ENCODE data around the gene FBXO5. TPM values are rescaled to one million over a fixed set of nuclear protein-coding genes. Genes with fewer than 3 reads are reported as not detected.

The FBXO5 gene, protein sequence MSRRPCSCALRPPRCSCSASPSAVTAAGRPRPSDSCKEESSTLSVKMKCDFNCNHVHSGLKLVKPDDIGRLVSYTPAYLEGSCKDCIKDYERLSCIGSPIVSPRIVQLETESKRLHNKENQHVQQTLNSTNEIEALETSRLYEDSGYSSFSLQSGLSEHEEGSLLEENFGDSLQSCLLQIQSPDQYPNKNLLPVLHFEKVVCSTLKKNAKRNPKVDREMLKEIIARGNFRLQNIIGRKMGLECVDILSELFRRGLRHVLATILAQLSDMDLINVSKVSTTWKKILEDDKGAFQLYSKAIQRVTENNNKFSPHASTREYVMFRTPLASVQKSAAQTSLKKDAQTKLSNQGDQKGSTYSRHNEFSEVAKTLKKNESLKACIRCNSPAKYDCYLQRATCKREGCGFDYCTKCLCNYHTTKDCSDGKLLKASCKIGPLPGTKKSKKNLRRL
- total RNA-seq (2021) (62.4 and 67.9 TPM in 2 replicates), Bru-seq, nascent RNA (percentile 99 among the genes with signal in this experiment), BruChase-seq, experiment 1, labeled RNA remaining after a 2-hour chase (percentile 93 among the genes with signal in this experiment), BruChase-seq, experiment 2, labeled RNA remaining after a 6-hour chase (percentile 72 among the genes with signal in this experiment)
- long read RNA-seq, transcript FBXO5-201 (5 exons, 2,037 nt): major isoform, 126 of 172 reads
- long read RNA-seq, transcript FBXO5-202 (5 exons, 2,221 nt): minor isoform, 39 of 172 reads
- long read RNA-seq, partial matches to known transcripts: 4 of 172 reads
- long read RNA-seq, other reads (novel, unspliced or antisense): 3 of 172 reads

DNA sequence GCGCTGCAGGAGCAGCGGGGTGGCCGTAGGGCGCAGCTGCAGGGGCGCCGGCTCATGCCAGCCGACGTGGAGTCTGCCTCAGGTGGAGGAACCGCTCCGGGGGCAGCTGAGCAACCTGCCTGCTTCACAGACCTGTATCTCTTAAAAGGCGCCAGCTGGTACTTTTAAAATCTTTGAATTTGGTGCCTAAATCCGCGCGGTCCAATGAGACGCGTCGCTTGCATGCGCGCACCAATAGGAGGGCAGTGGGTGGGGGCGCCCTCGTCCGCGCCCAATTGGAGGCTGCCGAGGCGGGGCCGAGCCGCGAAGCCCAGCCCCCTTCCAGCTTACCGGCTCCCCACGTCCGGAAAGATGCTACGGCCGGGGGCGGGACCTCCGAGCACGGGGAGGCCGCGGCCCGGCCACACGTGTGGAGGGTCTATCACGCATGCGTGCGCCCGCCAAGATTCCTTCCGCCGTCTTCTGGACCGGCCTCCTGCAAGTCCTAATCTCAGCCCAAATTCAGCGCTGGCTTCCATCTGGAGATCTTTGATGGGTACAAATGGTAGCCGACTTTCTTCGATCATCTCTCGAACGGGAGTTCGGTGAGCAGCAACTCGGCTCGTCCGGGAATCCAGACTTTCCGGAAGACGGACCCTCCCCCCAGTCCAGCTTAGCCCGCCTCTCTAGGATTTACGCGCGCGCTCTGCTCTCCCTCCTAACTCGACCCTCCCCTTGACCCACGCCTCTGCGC is at the start of gene FBXO5:
Gene FBXO5 (minus strand): TSS at position 138 of the 733 bp plus-strand sequence. CDS start 82 bp downstream, at position 56.
- no peaks in the 10 kb centered on the region for H3K9me3 ChIP-seq (ENCODE audit: low read depth, low read length, poor library complexity, severe bottlenecking)
- ChIA-PET CTCF (no interaction called here), POLR2A (ENCODE audit: low non-redundant PET) (no interaction called here)
- BruUV-seq (replicated peaks): no TSS peak
- intact Hi-C loops (cut with micrococcal nuclease; ENCODE audit: unreplicated experiment): no loop called here
- peaks cover 23% of the 10 kb centered on the region for H3K4me1 ChIP-seq (ENCODE audit: insufficient read depth, low read length, poor library complexity, severe bottlenecking)
- peak within 1 kb of the TSS; percentile 95 for H3K4me3 ChIP-seq (ENCODE audit: low read depth, low read length, poor library complexity, severe bottlenecking)
- H3K36me3 ChIP-seq (ENCODE audit: insufficient read depth, low read length, poor library complexity, severe bottlenecking): peaks cover 44% of the 10 kb centered on the region
- H3K27me3 ChIP-seq (replicated peaks; ENCODE audit: insufficient read depth, low read depth, low read length, poor library complexity): no peaks in the 10 kb centered on the region
- peak; percentile 99 for DNase-seq (ENCODE audit: low spot score)
- peak within 1 kb of the TSS; percentile 94 for H3K27ac ChIP-seq (ENCODE audit: low read depth, low read length, poor library complexity, severe bottlenecking)
- no peak for TF ChIP-seq EZH2 (IDR thresholded peaks at IDR 0.05; ENCODE audit: borderline replicate concordance, low read depth, low read length, poor library complexity, severe bottlenecking)
- TF ChIP-seq, protein P1, sequence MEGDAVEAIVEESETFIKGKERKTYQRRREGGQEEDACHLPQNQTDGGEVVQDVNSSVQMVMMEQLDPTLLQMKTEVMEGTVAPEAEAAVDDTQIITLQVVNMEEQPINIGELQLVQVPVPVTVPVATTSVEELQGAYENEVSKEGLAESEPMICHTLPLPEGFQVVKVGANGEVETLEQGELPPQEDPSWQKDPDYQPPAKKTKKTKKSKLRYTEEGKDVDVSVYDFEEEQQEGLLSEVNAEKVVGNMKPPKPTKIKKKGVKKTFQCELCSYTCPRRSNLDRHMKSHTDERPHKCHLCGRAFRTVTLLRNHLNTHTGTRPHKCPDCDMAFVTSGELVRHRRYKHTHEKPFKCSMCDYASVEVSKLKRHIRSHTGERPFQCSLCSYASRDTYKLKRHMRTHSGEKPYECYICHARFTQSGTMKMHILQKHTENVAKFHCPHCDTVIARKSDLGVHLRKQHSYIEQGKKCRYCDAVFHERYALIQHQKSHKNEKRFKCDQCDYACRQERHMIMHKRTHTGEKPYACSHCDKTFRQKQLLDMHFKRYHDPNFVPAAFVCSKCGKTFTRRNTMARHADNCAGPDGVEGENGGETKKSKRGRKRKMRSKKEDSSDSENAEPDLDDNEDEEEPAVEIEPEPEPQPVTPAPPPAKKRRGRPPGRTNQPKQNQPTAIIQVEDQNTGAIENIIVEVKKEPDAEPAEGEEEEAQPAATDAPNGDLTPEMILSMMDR (conservative IDR thresholded peaks at IDR 0.05; ENCODE audit: low read depth, low read length): no peak

DNA sequence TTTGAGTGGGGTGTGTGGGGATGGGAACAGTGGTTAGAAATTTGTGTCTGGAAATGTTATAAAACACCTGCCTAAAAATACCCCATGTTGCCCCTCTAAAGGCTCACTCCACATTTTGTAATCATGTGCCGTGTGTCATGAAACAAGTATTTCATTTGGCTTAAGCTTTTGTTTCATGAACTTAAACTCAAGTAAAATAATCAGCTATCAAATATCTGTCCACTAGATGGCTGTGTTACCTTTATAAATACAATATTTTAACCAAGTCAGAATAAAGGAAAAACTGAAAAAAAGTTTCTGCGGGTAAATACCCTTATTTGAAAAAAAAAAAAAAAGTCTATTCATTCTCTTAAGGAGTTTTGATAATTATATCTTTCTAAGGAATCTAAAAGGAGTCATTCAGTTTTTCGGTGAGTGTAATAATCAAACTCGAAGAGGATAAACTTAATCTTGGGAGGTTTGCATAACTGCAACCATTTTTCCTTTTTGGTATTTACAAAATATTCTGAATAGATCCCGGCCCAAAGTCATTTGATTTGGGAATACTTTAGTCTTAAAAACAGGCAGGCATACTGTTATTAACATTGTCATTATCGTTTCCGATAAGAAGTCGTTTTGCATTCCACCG is 49.5 kb upstream of the FBXO5 start:
- peak; percentile 71 for DNase-seq (ENCODE audit: low spot score)

More for the DNA sequence above, 49.5 kb upstream of the FBXO5 start:
- Histone ChIP-seq H3K36me3 (ENCODE audit: insufficient read depth, low read length, poor library complexity, severe bottlenecking) (no peaks in the 10 kb centered on the region), H3K4me3 (ENCODE audit: low read depth, low read length, poor library complexity, severe bottlenecking) (no peak overlapping the region), H3K9me3 (ENCODE audit: low read depth, low read length, poor library complexity, severe bottlenecking) (no peaks in the 10 kb centered on the region), H3K27ac (ENCODE audit: low read depth, low read length, poor library complexity, severe bottlenecking) (no peak overlapping the region), H3K4me1 (ENCODE audit: insufficient read depth, low read length, poor library complexity, severe bottlenecking) (no peaks in the 10 kb centered on the region), H3K27me3 (replicated peaks; ENCODE audit: insufficient read depth, low read depth, low read length, poor library complexity) (no peaks in the 10 kb centered on the region)
- TF ChIP-seq, protein P1 (conservative IDR thresholded peaks at IDR 0.05; ENCODE audit: low read depth, low read length): peak; percentile 64
- no peak for TF ChIP-seq EZH2 (IDR thresholded peaks at IDR 0.05; ENCODE audit: borderline replicate concordance, low read depth, low read length, poor library complexity, severe bottlenecking)
- CTCF ChIA-PET: interaction anchor here (0.7 to 0.9 kb wide), 4 partner anchors 324 to 503 kb away, joined by 3 to 8 read pairs (median 4); no protein-coding TSS in a partner anchor
- BruUV-seq (replicated peaks): no TSS peak
- POLR2A ChIA-PET (ENCODE audit: low non-redundant PET): no interaction called here
- intact Hi-C loops (cut with micrococcal nuclease; ENCODE audit: unreplicated experiment): loop anchor here (2.0 to 5.0 kb wide), 6 partner anchors 75 to 915 kb away; no protein-coding TSS in a partner anchor

Data from A673 (cell line).